Measurements from ENCODE around the gene PTPRA. TPM values are rescaled to one million over a fixed set of nuclear protein-coding genes. Genes with fewer than 3 reads are reported as not detected.
"Not testable (repeated sequence)": the region's sequence is repeated elsewhere in the genome, so short reads cannot be mapped to it uniquely, and the experiment has no call there.

PTPRA gene, protein sequence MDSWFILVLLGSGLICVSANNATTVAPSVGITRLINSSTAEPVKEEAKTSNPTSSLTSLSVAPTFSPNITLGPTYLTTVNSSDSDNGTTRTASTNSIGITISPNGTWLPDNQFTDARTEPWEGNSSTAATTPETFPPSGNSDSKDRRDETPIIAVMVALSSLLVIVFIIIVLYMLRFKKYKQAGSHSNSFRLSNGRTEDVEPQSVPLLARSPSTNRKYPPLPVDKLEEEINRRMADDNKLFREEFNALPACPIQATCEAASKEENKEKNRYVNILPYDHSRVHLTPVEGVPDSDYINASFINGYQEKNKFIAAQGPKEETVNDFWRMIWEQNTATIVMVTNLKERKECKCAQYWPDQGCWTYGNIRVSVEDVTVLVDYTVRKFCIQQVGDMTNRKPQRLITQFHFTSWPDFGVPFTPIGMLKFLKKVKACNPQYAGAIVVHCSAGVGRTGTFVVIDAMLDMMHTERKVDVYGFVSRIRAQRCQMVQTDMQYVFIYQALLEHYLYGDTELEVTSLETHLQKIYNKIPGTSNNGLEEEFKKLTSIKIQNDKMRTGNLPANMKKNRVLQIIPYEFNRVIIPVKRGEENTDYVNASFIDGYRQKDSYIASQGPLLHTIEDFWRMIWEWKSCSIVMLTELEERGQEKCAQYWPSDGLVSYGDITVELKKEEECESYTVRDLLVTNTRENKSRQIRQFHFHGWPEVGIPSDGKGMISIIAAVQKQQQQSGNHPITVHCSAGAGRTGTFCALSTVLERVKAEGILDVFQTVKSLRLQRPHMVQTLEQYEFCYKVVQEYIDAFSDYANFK
- 10 to 100 TPM in 11 of 12 donors, not detected in 1; 35.4 to 98.2 (median 56.6) TPM for polyA plus RNA-seq (ENCODE audit: insufficient read length in 12 of 12)
- long read RNA-seq, donor 1, partial matches to known transcripts: 25 of 28 reads
- long read RNA-seq, donor 1, other reads (novel, unspliced or antisense): 0 of 28 reads
- long read RNA-seq, donor 2, partial matches to known transcripts: 12 of 15 reads
- long read RNA-seq, donor 2, other reads (novel, unspliced or antisense): 0 of 15 reads
- long read RNA-seq, donor 3, partial matches to known transcripts: 0 of 2 reads
- long read RNA-seq, donor 3, other reads (novel, unspliced or antisense): 0 of 2 reads
- long read RNA-seq, donor 4, partial matches to known transcripts: 0 of 2 reads
- long read RNA-seq, donor 4, other reads (novel, unspliced or antisense): 0 of 2 reads
- long read RNA-seq, donor 5, partial matches to known transcripts: 0 of 4 reads
- long read RNA-seq, donor 5, other reads (novel, unspliced or antisense): 0 of 4 reads
- long read RNA-seq, donor 6, partial matches to known transcripts: 0 of 1 reads
- long read RNA-seq, donor 6, other reads (novel, unspliced or antisense): 0 of 1 reads
- long read RNA-seq, donor 7, partial matches to known transcripts: 0 of 2 reads
- long read RNA-seq, donor 7, other reads (novel, unspliced or antisense): 0 of 2 reads
- long read RNA-seq, donor 8, partial matches to known transcripts: 6 of 8 reads
- long read RNA-seq, donor 8, other reads (novel, unspliced or antisense): 0 of 8 reads
- long read RNA-seq, donor 9, partial matches to known transcripts: 0 of 3 reads
- long read RNA-seq, donor 9, other reads (novel, unspliced or antisense): 0 of 3 reads
- long read RNA-seq, donor 10, partial matches to known transcripts: 0 of 1 reads
- long read RNA-seq, donor 10, other reads (novel, unspliced or antisense): 0 of 1 reads
- long read RNA-seq, donor 11, partial matches to known transcripts: 0 of 4 reads
- long read RNA-seq, donor 11, other reads (novel, unspliced or antisense): 0 of 4 reads

DNA sequence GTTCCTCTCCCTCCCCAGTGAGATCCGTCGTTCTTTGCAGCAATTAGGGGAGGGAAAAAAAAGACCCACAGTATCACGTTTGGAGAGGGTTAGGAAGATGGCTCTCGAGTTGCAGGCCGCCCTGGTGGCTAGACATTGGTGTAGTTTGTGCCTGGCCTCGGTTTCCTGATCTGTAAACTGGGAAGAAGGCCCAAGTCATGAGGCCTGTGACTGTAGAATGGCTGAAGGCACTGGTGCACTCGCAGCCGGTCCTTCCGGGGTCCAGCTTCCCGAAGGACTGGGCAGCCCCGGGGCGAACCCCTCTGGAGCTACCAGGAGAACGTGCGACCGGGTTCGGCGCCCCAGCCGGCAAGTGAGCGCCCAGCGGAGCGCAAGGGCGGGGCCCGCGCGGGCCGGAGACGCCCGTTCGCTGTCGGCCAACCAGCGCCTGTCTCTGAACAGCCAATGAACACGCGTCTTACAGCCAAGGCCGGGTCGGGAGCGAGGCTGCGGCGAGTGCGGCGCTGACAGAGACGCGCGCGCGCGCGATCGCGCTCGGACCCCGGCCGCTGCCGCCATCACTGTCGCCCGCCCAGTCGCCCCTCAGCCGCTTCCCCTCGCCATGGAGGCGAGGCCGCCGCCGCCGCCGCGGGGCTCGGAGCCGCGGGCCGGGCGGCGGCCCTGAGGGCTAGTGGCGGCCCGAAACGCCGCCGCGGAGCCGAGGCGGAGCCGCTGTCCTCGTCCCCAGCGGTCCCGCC lies at the start of gene PTPRA:
TSS of gene PTPRA (plus strand) at position 472 of the 737 bp plus-strand sequence. CDS start 90,797 bp downstream, outside the sequence.
- peak; percentile 93 for DNase-seq

DNA sequence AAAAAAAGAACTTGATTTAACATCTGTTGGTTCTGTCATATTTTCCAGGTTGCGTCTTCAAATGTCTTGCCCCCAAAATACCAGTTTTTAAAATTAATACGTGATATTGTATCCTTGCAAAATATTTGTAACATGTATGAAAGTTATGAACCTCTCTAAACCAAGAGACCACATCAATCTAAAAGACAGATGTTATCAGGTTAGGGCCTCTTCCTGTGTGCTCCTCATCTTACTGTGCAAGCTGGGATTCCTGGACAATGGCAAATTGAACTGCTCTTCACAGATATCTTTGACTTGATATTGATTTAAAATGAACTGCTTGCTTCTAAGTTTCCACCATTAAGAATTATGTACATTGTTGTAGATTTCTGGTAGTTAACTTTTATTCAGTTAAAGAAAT lies 47.5 kb upstream of the PTPRA start:
- no peak for DNase-seq

DNA sequence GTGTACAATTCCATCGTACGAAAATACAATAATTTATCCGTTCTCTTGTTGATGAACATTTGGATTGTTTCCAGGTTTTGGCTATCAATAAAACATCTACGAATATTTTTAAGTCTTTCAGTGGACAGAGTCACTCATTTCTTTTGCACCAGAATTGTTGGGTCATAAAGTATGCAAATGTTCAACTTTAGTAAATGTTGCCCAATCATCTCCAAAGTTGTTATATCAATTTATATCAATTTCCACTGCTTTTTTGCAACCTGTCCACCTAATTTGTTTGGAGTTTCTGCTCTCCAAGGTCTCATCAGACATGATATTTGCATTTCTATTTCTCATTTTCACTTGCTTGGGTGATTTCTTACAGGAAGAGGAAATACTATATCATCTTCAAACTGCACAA lies 46.6 kb upstream of the PTPRA start:
- no peak for DNase-seq

DNA sequence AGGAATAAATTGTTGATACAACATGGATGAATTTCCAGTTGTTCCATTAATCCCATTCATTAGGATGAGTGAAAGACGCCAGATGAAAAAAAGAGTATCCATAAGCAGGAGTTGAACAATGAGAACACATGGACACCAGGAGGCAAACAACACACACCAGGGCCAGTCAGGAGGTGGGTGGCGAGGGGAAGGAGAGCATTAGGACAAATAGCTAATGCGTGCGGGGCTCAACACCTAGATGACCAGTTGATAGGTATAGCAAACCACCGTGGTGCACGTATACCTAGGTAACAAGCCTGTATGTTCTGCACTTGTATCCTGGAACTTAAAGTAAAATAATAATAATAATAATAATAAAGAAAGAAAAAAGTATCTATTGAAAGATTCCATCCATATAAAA lies 43.9 kb upstream of the PTPRA start:
- no peak for DNase-seq

DNA sequence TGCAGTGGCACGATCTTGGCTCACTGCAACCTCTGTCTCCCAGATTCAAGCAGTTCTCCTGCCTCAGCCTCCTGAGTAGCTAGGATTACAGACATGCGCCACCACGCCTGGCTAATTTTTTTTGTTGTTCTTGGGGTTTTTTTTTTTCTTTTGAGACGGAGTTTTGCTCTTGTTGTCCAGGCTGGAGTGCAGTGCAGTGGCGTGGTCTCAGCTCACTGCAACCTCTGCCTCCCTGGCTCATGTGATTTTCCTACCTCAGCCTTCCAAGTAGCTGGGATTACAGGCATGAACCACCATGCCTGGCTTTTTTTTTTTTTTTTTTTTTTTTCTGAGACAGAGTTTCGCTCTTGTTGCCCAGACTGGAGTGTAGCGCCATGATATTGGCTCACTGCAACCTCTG lies 42.1 kb upstream of the PTPRA start:
- not testable (repeated sequence) for DNase-seq

DNA sequence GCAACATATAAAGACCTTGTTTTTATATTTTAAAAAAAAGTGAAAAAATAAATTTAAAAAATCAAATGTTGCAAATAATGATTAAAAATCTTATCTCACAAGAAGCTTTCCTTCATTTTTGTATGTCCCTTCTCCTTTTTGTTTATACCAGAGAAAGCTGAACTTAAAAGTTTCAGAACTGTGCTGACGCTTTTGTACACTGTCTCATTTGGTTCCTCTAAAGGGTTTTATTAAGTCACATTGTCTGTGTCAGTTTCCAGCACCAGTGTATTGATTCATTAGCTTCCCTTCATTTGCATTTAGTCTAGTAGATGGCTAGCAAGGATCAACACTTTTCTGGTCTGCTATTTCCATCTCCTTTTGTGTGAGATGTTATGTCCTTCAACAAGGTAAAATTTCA lies 39.5 kb upstream of the PTPRA start:
- no peak for DNase-seq

DNA sequence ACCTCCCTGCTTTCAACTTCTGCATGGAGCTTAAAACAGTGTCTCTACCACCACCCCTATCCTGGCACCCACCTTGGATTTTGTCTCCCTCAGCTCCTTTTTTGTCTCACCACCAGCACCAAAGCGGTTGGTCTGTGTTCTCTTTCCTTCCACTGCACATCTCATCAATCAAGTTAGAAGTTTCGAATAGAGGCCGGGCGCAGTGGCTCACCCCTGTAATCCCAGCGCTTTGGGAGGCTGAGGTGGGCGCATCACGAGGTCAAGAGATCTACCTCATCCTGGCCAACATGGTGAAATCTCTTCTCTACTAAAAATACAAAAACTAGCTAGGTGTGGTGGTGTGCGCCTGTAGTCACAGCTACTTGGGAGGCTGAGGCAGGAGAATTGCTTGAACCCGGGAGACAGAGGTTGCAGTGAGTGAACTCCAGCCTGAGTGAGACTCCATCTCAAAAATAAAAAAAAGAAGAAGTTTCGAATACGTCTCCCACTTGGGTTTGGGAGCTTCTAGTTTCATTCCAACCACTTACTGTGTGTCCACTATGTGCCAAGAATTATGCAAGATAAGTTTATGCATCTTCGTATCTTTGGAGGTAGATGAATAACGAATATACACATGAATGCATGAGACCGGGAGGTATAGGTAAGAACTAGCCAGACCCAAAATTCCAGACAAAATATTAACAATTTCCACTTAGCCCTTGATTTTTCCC lies 38.7 kb upstream of the PTPRA start:
- DNase-seq: no peak

DNA sequence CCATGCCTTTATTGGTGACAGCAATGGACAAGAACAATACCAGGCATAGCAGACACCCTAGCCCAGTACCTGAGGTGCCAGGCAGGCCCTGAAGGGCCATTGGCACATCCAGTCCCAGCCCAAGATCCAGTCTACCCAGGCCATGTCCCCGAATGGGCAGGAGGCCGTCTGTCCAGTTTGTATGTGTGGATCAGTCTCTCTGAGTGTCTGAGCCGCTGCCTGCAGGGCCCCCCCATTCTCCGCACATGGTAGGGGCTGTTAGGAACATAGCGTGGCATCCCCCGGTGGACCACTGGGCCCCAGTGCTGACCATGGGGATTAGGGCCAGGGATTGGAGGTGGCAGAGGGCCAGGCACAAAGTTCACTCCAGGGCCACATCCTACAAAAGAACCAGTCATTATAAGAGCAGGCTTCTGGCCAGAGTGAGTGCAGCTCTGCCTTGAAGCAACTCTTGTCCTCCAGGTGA lies 37.9 kb upstream of the PTPRA start:
- no peak for DNase-seq

DNA sequence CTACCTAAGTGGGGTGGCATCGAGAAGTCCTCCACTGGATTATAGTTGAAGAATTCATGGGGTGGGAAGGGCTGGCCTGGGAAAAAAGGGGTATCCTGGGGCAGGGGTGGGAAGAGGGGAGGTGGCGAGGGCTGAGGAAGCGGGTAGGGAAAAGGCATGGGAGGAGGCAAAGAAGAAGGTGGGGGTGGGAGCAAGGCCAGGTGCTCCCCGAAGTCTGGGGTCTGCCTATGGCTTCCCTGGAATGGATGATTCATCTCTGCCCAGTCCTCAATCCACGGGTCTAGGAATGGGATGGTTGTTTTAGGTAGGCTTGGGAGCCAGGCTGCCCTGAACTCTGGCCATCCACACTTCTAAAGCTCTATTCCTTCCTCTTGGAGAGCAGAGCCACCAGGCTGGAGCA lies 37.2 kb upstream of the PTPRA start:
- DNase-seq: no peak

DNA sequence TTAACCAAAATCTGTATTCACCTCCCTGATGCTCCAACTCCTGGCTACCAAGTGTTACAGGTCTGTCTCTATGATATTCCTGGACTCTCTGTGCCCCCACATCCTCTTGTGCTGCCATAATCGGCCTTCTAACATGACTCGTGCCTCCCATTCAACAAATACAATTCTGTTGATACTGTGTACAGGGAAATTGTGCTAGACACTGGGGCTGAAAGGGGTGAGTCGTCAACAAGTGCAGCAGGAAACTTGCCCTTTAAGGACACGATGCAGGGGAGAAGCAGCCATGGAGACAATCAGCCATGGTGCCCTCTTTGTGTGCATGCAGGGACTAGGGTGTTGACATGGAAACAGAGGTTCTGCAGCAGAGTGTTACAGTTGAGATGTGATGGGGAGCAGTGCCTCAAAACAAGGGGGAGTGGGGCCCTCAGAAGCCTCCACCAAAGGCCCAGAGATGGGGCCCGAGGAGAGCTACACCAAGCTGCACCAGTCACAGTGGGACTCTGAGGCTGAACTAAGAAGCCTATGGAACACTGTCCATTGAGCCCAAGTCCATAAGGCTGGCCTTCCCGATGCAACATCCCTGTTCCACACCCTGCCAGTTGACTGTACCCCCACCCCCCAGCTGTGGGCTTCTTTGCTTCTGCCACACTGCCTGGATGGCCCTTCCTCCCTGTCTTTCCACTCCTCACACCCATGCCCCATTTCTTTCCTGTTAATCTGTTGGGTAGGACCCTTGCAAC lies 35.9 kb upstream of the PTPRA start:
- no peak for DNase-seq

DNA sequence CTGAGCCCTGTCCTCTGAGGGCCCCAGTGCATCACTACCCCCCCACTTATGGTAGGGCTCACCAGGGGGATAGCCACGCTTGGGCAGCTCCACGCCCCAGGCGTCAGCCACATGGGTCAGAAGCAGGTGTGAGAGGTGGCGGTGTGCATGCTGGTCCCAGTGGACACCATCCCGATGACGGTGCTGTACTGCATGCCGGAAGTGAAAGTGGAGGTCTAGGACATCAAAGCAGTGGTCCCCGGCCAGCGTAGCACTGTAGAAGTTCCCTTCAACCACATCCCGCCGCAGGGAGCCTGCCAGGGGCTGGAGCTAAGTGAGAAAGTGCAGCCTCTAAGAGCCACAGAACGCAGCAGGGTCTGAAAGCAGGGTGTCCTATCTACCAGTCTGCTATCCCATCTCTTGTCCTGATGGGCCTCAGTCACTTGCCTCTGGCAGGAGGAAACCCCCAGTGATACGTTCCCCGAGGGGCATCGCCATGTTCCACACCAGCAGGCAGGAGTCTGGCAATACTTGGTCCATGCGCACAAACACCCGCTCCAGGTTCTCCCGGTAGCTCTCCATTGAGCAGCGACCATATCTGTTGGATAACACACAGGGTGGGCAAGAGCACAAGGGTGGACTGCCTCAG lies 35.0 kb upstream of the PTPRA start:
- DNase-seq: no peak

DNA sequence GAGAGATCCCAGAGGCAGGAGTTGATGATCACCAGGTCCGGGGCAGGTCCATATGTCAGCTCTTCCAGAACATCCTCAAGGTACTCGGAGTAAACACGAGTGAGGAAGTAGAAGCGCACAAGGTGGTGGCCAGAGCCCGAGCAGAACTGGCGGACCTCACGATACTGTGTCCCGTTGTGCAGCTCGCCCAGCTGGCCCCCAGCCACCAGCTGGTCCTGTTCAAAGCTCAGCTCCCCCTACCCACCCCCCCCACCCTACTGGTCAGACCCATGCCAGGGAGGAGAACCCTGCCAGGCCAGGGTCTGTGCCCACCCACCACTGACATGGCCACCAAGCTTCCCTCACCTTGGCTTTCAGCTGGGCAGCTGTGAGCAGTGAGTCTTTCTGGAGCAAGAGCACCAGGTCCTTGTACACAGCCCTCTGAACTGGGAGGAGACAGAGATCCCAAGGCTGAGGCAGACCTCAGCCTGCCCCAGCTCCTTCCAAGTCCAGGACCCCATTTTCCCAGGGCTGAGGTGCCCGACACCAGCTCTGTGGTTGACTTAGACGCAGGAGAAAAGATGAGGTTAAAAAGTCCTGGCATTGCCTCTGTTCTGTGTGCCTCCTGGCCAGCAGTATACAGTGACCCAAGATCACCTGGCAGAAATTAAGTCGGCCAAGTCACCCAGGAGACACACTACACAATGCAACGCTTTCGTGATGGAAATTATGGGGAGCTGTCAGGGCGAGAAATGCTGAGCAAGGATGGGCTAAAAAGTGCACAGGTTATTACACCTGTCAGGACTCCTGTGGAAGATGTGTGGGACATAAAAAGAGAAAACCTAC lies 34.2 kb upstream of the PTPRA start:
- no peak for DNase-seq

DNA sequence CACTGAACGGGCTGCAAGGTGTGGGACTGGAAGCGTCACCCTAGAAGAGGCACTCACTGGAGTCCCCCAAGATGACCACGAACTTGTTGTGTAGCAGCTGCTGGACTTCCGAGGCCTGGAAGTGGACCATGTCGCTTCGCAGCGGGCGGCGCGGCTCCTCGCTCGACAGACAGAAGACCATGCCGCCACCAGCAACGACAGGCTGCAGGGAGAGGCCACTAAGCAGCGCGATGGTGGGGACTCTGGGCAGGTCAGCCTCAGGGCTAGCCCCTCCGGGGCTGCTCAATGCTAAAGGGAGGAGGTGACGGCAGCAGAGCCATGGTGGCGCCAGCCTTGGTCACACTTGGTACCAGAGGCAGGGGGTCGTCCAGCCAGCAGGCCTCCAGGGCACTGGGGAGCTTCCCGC lies 33.5 kb upstream of the PTPRA start:
- DNase-seq: no peak

DNA sequence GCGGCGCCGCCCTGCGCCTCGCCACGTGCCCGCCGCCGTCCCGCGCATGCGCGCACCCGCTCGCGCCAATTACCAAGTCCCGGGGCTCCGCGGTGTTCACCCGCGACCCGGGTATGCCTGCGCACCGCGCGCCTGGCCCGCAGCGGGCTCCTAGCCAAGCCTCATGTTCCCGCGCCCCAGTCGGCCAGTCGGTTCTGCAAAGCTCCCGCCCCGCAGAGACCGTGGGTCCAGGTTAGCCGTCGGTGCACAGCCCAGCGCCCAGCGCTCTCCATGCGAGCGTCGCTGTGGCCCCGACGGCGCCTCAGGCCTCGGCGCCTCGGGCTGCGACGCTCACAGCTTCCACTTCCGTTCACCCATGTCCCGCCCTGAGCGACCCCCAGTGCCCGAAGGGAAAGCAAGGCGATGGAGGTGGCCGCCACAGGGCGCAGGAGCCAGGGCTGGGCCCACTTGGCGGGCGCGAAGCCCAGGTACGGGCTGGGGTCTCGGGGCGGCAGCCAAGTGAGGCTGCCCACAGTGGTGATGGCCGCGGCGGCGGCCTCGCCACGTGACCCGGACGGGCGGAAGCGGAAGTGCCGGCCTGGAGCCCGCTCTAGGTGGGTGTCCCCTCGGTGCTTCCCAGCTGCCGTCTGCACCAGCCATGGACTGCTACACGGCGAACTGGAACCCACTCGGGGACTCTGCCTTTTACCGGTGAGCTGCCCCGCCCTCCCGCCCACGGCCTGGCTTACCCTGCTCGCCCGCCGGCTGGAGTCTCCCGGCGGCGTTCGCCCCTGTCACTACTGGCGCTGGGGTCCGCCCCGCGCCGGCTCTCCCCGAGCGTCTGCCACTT lies 32.9 kb upstream of the PTPRA start, which contains the start of the genes PCED1A and VPS16:
TSS of gene PCED1A (minus strand) at position 518 of the 829 bp plus-strand sequence. CDS start 743 bp downstream, outside the sequence.
TSS of gene VPS16 (plus strand) at position 608 of the 829 bp plus-strand sequence. CDS start at position 638, 30 bp downstream.
- DNase-seq: peak; percentile 93

DNA sequence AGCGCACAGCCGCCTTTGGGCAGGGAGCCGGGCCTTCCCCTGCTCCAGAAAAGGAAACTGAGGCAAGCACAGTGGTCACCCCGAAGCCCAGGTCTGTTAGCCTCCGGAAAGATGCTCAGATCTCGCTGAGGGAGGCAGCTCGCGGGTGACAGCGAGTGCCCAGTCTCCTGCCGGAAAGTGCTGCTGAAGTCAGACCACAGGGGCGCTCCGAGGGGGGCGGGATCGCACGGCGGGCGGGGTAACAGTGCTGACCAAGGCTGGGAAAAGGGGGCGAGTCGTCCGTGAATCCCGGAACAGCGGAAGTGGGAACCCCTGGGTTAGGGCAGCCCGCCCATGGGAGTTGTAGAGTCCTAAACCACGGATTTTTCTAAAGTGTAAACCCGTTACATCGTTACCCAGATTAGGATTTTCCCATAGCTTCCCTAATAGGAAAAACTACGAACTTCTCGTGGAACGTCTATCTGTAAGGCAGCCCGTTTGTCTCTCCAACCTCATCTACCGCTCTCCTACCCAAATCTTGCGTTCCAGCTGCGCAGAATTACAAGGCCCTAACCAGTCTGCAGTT lies 32.2 kb upstream of the PTPRA start:
- DNase-seq: peak; percentile 75

DNA sequence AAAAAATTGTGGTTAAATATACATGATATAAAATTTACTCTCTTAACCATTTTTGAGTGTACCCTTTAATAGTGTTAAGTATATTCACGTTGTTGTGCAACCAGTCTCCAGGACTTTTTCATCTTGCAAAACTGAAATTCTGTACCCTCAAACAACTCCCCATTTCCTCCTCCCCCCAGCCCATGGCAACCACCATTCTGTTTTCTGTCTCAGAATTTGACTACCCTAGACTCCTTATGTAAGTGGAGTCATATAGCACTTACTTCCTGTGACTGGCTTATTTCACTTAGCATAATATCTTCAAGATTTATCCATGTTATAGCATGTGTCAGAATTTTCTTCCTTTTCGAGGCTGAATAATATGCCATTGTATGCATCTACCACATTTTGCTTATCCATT lies 27.7 kb upstream of the PTPRA start:
- DNase-seq: no peak
